AG04449 (cell line): ENCODE data around the gene HOXA6.

Experiments
- CTCF ChIA-PET: fragments of 350-600 bp; formaldehyde crosslinking; extraction: SDS; loops from one replicate; lab custom pipeline; 2021; ENCODE audit warnings: antibody characterized with exemption; lab: Yijun Ruan, JAX
- POLR2A ChIA-PET: fragments of 400-600, 350-600 bp; formaldehyde crosslinking; extraction: SDS; loops from one replicate; lab custom pipeline; 2020; ENCODE audit warnings: antibody characterized with exemption, inconsistent platforms; lab: Yijun Ruan, JAX
- DNase-seq: peaks from one replicate; pipeline ENCODE4 v3.0.0-alpha.2; 2010; ENCODE audit warnings: low read depth, low spot score
- H3K4me3 ChIP-seq: 2 replicates; pipeline ENCODE4 v1.5.1; 2011; ENCODE audit warnings: low read depth, mild to moderate bottlenecking, control low read depth, low read length
- TF ChIP-seq, protein P1 (sequence below): IDR thresholded peaks from one replicate; pipeline ENCODE4 v1.5.1; 2011; ENCODE audit warnings: mild to moderate bottlenecking, moderate library complexity, low read length, control low read depth, inconsistent platforms; ENCODE audit not compliant: insufficient read depth; ENCODE audit errors: missing control alignments

Gene HOXA6

DNA sequence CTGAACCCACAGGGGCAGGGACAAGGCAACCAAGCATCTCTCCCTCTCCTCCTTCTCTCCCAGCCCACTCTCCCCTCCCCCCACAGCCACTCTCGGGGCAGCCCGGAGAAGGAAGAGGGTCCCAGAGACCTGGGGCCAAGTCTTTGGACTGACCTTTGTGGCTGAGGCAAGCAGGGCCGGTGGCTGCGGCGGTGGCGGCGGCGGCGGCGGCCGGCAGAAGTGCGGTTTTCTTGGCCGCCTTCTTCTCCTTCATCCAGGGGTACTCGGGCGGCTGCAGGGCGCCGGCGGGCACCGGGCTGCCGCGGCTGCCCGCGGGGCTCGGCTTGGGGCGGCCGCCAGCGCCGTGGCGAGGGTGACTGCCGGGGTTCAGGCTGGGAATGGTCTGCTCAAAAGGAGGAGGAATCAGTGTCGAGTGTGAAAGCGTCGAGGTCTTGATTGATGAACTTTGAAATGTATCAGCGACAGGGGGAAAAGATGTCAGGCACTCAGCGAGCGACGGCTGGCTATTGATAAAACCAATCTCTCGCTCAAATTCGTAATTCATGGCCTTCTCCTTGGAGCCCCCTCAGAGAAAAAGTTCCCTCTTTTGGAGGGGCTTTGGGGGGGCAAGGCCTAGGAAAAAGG lies 45.5 kb downstream of the HOXA6 start:
- no peak overlapping the region for H3K4me3 ChIP-seq
- ChIA-PET POLR2A (no interaction called here), CTCF (no interaction called here)
- TF ChIP-seq, protein P1, sequence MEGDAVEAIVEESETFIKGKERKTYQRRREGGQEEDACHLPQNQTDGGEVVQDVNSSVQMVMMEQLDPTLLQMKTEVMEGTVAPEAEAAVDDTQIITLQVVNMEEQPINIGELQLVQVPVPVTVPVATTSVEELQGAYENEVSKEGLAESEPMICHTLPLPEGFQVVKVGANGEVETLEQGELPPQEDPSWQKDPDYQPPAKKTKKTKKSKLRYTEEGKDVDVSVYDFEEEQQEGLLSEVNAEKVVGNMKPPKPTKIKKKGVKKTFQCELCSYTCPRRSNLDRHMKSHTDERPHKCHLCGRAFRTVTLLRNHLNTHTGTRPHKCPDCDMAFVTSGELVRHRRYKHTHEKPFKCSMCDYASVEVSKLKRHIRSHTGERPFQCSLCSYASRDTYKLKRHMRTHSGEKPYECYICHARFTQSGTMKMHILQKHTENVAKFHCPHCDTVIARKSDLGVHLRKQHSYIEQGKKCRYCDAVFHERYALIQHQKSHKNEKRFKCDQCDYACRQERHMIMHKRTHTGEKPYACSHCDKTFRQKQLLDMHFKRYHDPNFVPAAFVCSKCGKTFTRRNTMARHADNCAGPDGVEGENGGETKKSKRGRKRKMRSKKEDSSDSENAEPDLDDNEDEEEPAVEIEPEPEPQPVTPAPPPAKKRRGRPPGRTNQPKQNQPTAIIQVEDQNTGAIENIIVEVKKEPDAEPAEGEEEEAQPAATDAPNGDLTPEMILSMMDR: no peak
- no peak for DNase-seq

DNA sequence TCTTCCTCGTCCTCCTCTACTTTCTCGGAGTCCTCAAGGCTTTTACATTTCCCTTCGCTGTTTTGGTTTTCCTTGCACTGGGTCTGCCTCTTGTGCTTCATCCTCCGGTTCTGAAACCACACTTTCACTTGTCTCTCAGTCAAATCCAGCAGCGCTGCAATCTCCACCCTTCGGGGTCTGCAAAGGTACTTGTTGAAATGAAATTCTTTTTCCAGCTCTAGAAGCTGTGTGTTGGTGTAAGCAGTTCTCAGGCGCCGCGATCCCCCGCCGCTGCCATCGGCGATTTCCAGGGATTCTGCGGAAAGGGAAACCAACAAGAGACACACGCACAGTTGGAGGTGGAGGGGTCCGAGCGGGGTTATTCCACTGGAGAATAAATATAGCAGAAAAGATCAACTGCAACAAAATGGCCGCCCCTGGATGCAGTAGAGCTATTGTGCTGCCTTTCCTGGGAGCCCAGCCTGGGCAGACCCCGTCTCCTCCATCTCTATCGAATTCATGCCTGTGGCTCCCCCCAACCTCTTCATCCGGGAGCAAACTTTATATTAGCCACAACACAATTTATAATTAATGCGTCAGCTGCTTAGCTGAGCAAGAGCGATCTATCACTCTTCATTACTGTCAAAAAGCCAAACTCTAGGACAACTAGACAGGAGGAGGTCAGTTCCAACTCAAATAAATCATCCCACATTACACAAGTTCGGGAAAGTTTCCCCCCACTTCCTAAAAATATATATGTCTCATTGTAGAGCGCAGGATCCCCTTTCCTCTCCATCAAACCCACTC lies 46.2 kb downstream of the HOXA6 start:
- DNase-seq: no peak
- ChIA-PET POLR2A (no interaction called here), CTCF (interaction anchor here (1.7 kb wide), 1 partner anchor 50 kb away, joined by 5 read pairs; no protein-coding TSS in a partner anchor)
- H3K4me3 ChIP-seq: no peak overlapping the region
- TF ChIP-seq, protein P1: no peak

DNA sequence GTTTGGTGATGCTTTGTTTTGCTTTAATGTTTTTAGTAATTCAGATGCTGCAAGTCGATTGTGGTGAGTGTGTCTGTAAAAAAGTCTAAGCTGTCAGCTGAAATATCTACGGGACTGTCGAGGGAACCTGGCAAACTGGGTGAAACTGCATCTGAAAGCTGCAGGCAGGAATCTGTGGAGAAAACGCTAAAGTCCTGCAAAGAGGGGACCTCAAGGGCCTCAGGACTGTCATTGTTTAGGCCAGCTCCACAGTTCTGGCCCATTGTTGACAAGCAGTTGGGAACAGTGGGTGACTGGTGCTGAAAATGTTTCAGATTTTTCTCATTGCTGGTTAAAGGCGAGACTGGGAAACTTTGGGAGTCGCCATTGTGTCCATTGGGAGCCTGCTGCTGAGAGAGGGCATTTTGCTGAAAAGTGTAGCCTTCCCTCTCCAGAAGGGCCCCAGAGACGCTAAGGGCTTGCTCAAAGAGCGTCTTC lies 46.8 kb downstream of the HOXA6 start:
- DNase-seq: no peak
- TF ChIP-seq, protein P1: no peak
- ChIA-PET CTCF (interaction anchor here (1.7 kb wide), 1 partner anchor 50 kb away, joined by 5 read pairs; no protein-coding TSS in a partner anchor), POLR2A (no interaction called here)
- no peak overlapping the region for H3K4me3 ChIP-seq

DNA sequence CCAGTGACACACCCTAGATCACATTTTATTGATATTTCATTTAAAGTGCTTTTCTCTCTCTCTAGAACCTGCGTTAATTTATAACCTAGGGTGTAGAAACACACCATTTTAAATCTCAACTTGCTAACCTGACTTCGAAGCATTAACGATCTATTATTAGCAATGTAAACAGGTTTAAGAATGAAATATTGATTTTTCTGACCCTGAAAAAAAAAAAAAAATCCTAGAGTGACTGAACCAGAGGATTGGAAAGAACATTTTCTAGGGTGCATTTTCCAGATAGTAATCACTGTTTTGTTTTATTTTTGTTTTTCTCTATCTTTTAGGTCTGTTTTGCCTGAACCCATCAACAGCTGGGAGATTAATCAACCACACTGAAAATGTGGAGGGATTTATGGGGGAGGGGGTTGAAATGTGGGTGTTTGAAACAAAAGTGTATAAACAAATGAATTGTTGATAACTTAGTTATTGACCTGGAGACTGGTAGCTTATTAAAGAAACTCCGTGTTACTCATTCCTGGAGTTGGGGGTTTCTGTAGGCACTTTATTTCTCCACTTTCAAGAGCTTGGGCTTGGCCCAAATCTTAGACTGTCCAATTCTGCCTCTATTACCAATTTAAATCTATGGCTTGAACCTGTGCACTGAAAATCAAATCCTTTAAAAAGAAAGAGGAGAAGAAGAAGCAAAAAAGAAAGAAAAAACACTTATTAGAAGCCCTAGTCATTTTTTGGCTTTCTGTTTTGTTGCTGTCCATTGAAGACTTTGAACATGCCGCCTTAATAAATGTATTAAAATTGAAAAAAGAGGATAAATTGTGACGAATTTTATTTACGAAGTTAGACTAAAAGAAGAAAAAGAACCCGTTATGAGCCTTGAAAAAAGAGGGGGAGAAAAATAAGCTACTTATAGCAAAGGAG lies 47.9 kb downstream of the HOXA6 start:
- ChIA-PET POLR2A (interaction anchor here (0.7 kb wide), 1 partner anchor 17 kb away, joined by 3 read pairs; no protein-coding TSS in a partner anchor), CTCF (interaction anchor here (1.7 kb wide), 1 partner anchor 51 kb away, joined by 5 read pairs; no protein-coding TSS in a partner anchor)
- DNase-seq: no peak
- TF ChIP-seq, protein P1: no peak
- no peak overlapping the region for H3K4me3 ChIP-seq

DNA sequence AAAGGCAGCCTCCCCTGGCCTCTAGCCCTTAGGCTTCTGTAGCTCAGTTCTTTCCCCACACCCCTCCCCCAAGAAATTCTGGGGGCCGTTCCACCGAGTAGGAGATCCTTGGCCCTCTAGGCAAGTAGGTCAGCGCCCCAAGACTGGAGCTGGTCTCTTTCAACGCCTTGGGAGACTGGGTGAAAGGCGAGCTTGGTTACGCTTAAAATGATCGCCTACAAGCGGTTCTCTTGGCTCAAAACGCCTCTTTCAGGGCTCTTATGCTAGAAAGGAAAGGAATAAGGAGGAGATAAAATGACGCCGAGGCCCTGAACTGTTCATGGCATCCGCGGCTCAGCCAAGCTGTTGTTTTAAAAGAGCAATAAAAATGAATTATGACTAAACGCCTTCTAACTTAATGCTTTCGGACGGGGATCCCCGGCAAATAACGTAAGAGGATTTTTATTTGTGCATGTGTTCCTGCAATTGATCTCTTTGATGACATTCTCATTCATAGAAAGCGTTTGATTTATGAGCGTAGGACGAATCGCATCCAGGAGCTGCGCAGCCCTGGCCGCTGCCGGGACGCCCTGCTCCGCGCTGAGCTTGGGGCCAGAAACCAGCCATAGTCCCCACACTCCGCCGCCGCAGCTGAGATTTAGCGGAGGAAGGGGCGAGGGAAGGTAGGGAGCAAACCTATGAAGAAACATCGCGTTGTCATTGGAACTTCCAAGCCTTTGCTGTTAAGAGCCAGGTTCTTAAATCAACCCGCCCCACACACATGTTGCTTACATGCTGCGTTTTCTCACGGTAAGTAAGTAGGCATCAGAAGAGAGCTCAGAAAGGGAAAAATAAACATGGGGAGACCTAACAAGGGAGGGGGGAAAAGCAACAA lies 48.8 kb downstream of the HOXA6 start:
- POLR2A ChIA-PET: interaction anchor here (0.7 to 0.9 kb wide), 2 partner anchors 18 to 35 kb away, joined by 3 read pairs; no protein-coding TSS in a partner anchor
- CTCF ChIA-PET: interaction anchor here (0.9 kb wide), 1 partner anchor 33 kb away, joined by 3 read pairs; no protein-coding TSS in a partner anchor
- TF ChIP-seq, protein P1: no peak
- peak overlapping the region; percentile 48 for H3K4me3 ChIP-seq
- DNase-seq: peak; percentile 23
